ENCODE results near the gene AHDC1.
A peak's percentile ranks its signal among the peaks of the same experiment; 100 is the strongest.

Gene AHDC1

GRCh38 chr1:27577504-27578188 is 26.3 kb downstream of the AHDC1 start:
- Histone ChIP-seq H3K27ac (ENCODE audit: low read depth, low read length) (no peak overlapping the region), H4K20me1 (ENCODE audit: control insufficient read depth, insufficient read depth, low read depth, low read length) (peaks cover 17% of the 10 kb centered on the region; the same call in 1 of the 2 replicates), H3K4me3 (ENCODE audit: low read length) (no peak overlapping the region; the same call in 1 of the 2 replicates), H3K79me2 (ENCODE audit: control insufficient read depth, low read length) (no peaks in the 10 kb centered on the region; the same call in 1 of the 2 replicates), H3K4me1 (ENCODE audit: control insufficient read depth, low read length) (peaks cover 42% of the 10 kb centered on the region), H3K27me3 (ENCODE audit: control insufficient read depth, low read length) (peaks cover 6% of the 10 kb centered on the region; the same call in 1 of the 2 replicates), H3K4me2 (ENCODE audit: low read length) (peak overlapping the region; percentile 25), H3K36me3 (ENCODE audit: control insufficient read depth, low read length) (no peaks in the 10 kb centered on the region), H3F3A (ENCODE audit: control insufficient read depth, insufficient read depth) (peaks cover 8% of the 10 kb centered on the region; the same call in 1 of the 2 replicates), H3K9me2 (replicated peaks; ENCODE audit: control insufficient read depth, low read length) (no peaks in the 10 kb centered on the region), H3K9me3 (ENCODE audit: control insufficient read depth, insufficient read depth, low read length) (no peaks in the 10 kb centered on the region)
- TF ChIP-seq CTCF (IDR thresholded peaks at IDR 0.05; ENCODE audit: low read depth, low read length, poor library complexity, severe bottlenecking) (no peak), EZH2phosphoT487 (IDR thresholded peaks at IDR 0.05; ENCODE audit: borderline replicate concordance, low read length) (no peak)

GRCh38 chr1:27576806-27577227 is 27.1 kb downstream of the AHDC1 start:
- peaks cover 8% of the 10 kb centered on the region; the same call in 1 of the 2 replicates for H3F3A ChIP-seq (ENCODE audit: control insufficient read depth, insufficient read depth)
- no peaks in the 10 kb centered on the region for H3K36me3 ChIP-seq (ENCODE audit: control insufficient read depth, low read length)
- H3K79me2 ChIP-seq (ENCODE audit: control insufficient read depth, low read length): no peaks in the 10 kb centered on the region; the same call in 1 of the 2 replicates
- no peaks in the 10 kb centered on the region for H3K9me2 ChIP-seq (replicated peaks; ENCODE audit: control insufficient read depth, low read length)
- peak overlapping the region; percentile 73; the same call in 1 of the 2 replicates for H3K4me2 ChIP-seq (ENCODE audit: low read length)
- H4K20me1 ChIP-seq (ENCODE audit: control insufficient read depth, insufficient read depth, low read depth, low read length): peaks cover 17% of the 10 kb centered on the region; the same call in 1 of the 2 replicates
- H3K4me1 ChIP-seq (ENCODE audit: control insufficient read depth, low read length): peaks cover 51% of the 10 kb centered on the region
- no peak overlapping the region for H3K4me3 ChIP-seq (ENCODE audit: low read length)
- no peak overlapping the region for H3K27ac ChIP-seq (ENCODE audit: low read depth, low read length)
- no peaks in the 10 kb centered on the region for H3K9me3 ChIP-seq (ENCODE audit: control insufficient read depth, insufficient read depth, low read length)
- H3K27me3 ChIP-seq (ENCODE audit: control insufficient read depth, low read length): peaks cover 6% of the 10 kb centered on the region; the same call in 1 of the 2 replicates
- TF ChIP-seq EZH2phosphoT487 (IDR thresholded peaks at IDR 0.05; ENCODE audit: borderline replicate concordance, low read length): no peak
- no peak for TF ChIP-seq CTCF (IDR thresholded peaks at IDR 0.05; ENCODE audit: low read depth, low read length, poor library complexity, severe bottlenecking)

- TF ChIP-seq CTCF (IDR thresholded peaks at IDR 0.05; ENCODE audit: low read depth, low read length, poor library complexity, severe bottlenecking): no peak
- TF ChIP-seq EZH2phosphoT487 (IDR thresholded peaks at IDR 0.05; ENCODE audit: borderline replicate concordance, low read length): no peak
- H3K9me3 ChIP-seq (ENCODE audit: control insufficient read depth, insufficient read depth, low read length): no peaks in the 10 kb centered on the region
- peak overlapping the region; percentile 68 for H3K4me3 ChIP-seq (ENCODE audit: low read length)
- H3K4me2 ChIP-seq (ENCODE audit: low read length): peak overlapping the region; percentile 73
- H3F3A ChIP-seq (ENCODE audit: control insufficient read depth, insufficient read depth): peaks cover 8% of the 10 kb centered on the region; the same call in 1 of the 2 replicates
- peaks cover 6% of the 10 kb centered on the region; the same call in 1 of the 2 replicates for H3K27me3 ChIP-seq (ENCODE audit: control insufficient read depth, low read length)
- no peaks in the 10 kb centered on the region for H3K36me3 ChIP-seq (ENCODE audit: control insufficient read depth, low read length)
- no peaks in the 10 kb centered on the region; the same call in 1 of the 2 replicates for H3K79me2 ChIP-seq (ENCODE audit: control insufficient read depth, low read length)
- no peaks in the 10 kb centered on the region for H3K9me2 ChIP-seq (replicated peaks; ENCODE audit: control insufficient read depth, low read length)
- peaks cover 51% of the 10 kb centered on the region for H3K4me1 ChIP-seq (ENCODE audit: control insufficient read depth, low read length)
- peaks cover 17% of the 10 kb centered on the region; the same call in 1 of the 2 replicates for H4K20me1 ChIP-seq (ENCODE audit: control insufficient read depth, insufficient read depth, low read depth, low read length)
- H3K27ac ChIP-seq (ENCODE audit: low read depth, low read length): no peak overlapping the region
These were observed 28.1 kb downstream of the AHDC1 start for GRCh38 chr1:27575840-27576331.
